Suprapubic skin (tissue), 4 donors: ENCODE measurements around the gene SIL1.

Source experiments
- EP300 ChIP-seq: sonication (generic); formaldehyde crosslinking; IDR thresholded peaks from one replicate; pipeline ENCODE4 v1.6.1; 2017; ENCODE audit warnings: antibody characterized with exemption
- POLR2A ChIP-seq, 2 donors: fragments of 450-650 bp; IDR thresholded peaks; one replicate each; pipeline ENCODE4 v1.6.1; 2017; ENCODE audit warnings: antibody characterized with exemption in 2 of 2, mild to moderate bottlenecking in 2 of 2, moderate library complexity in 2 of 2
- POLR2AphosphoS5 ChIP-seq, 3 donors: sonication (generic); formaldehyde crosslinking; IDR thresholded peaks; one replicate each; pipeline ENCODE4 v1.6.1; 2017; ENCODE audit warnings: antibody characterized with exemption in 3 of 3
- TF ChIP-seq, protein P1 (sequence below), 2 donors: fragments of 200-600 bp in 1 of 2; fragments of 450-650 bp in 1 of 2; sonication (generic) in 1 of 2; IDR thresholded peaks; one replicate each; pipeline ENCODE4 v1.5.1; 2016 to 2019; ENCODE audit warnings: antibody characterized with exemption in 2 of 2, mild to moderate bottlenecking in 1 of 2, moderate library complexity in 1 of 2

DNA sequence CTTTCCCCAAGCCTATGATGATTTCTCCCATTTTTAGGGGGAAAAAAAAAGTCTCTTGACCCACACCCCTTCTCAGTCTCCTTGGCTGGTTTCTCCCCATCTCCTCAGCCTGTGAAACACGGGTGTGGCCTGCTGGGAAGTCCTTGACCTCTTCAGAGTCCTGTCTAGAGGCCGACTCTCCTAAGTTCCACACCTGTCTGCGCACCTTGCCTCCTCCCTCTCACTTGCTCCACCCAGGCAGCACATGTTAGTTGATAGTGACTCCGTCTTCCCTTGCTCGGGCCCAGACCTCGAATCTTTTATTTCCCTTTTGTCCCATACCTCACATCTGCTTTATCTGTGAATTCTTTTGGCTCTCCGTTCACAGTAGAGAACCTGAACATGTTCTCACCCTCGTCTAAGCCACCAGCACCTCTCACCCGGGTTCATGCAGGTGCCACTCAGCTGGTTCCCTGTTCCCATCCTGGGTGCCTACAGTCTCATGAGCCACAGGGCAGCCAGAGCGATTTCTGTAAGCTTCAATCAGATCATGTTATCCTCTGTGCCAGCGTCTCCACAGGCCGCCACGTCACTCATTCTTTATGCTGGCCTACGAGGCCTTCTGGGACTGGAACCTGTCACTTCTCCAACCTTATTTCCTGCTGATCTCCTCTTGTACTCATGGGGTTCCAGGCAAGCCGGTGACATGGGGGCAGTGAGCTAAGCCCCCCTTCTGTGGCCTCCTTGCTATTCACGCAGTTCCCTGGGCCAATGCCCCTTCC lies 271.3 kb downstream of the SIL1 start:
- TF ChIP-seq POLR2A (IDR thresholded peaks at IDR 0.05), result no peak
- TF ChIP-seq, protein P1, sequence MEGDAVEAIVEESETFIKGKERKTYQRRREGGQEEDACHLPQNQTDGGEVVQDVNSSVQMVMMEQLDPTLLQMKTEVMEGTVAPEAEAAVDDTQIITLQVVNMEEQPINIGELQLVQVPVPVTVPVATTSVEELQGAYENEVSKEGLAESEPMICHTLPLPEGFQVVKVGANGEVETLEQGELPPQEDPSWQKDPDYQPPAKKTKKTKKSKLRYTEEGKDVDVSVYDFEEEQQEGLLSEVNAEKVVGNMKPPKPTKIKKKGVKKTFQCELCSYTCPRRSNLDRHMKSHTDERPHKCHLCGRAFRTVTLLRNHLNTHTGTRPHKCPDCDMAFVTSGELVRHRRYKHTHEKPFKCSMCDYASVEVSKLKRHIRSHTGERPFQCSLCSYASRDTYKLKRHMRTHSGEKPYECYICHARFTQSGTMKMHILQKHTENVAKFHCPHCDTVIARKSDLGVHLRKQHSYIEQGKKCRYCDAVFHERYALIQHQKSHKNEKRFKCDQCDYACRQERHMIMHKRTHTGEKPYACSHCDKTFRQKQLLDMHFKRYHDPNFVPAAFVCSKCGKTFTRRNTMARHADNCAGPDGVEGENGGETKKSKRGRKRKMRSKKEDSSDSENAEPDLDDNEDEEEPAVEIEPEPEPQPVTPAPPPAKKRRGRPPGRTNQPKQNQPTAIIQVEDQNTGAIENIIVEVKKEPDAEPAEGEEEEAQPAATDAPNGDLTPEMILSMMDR (IDR thresholded peaks at IDR 0.05), result no peak
- TF ChIP-seq POLR2AphosphoS5 (IDR thresholded peaks at IDR 0.05), result no peak
- TF ChIP-seq EP300, result no peak
